ENCODE measurements around the gene C16orf92. TPM values are rescaled to one million over a fixed set of nuclear protein-coding genes. Genes with fewer than 3 reads are reported as not detected.
A peak's percentile ranks its signal among the peaks of the same experiment; 100 is the strongest.

Gene C16orf92
- total RNA-seq, 1 donor from 2014 or later, result not detected

GRCh38 chr16:30051518-30051917 is 28.5 kb downstream of the C16orf92 start:
- no peak for DNase-seq (ENCODE audit: low spot score)

GRCh38 chr16:30052671-30053372 is 29.8 kb downstream of the C16orf92 start:
- H3K4me3 Mint-ChIP-seq (ENCODE audit: unreplicated experiment), result peak overlapping the region; percentile 85
- no peak for TF ChIP-seq CTCF (IDR thresholded peaks at IDR 0.05)
- H3K27me3 Mint-ChIP-seq (ENCODE audit: low read depth), result no peaks in the 10 kb centered on the region
- H3K27ac Mint-ChIP-seq (ENCODE audit: unreplicated experiment), result peak overlapping the region; percentile 74
- no peaks in the 10 kb centered on the region for H3K9me3 Mint-ChIP-seq (ENCODE audit: low read depth)
- H3K36me3 Mint-ChIP-seq (ENCODE audit: low read depth), result no peaks in the 10 kb centered on the region
- peaks cover 22% of the 10 kb centered on the region for H3K4me1 Mint-ChIP-seq (ENCODE audit: low read depth)
- DNase-seq (ENCODE audit: low spot score), result peak; percentile 97

More at GRCh38 chr16:30051518-30051917, 28.5 kb downstream of the C16orf92 start:
- Mint-ChIP-seq H3K27ac (ENCODE audit: unreplicated experiment) (peak overlapping the region; percentile 98), H3K36me3 (ENCODE audit: low read depth) (no peaks in the 10 kb centered on the region), H3K4me3 (ENCODE audit: unreplicated experiment) (peak overlapping the region; percentile 61), H3K27me3 (ENCODE audit: low read depth) (no peaks in the 10 kb centered on the region), H3K4me1 (ENCODE audit: low read depth) (peaks cover 22% of the 10 kb centered on the region), H3K9me3 (ENCODE audit: low read depth) (no peaks in the 10 kb centered on the region)
- no peak for TF ChIP-seq CTCF (IDR thresholded peaks at IDR 0.05)

- no peak for DNase-seq (ENCODE audit: low spot score)
- Mint-ChIP-seq H3K27ac (ENCODE audit: unreplicated experiment) (peak overlapping the region; percentile 86), H3K4me3 (ENCODE audit: unreplicated experiment) (peak overlapping the region; percentile 85), H3K27me3 (ENCODE audit: low read depth) (no peaks in the 10 kb centered on the region), H3K36me3 (ENCODE audit: low read depth) (no peaks in the 10 kb centered on the region), H3K4me1 (ENCODE audit: low read depth) (peaks cover 22% of the 10 kb centered on the region), H3K9me3 (ENCODE audit: low read depth) (no peaks in the 10 kb centered on the region)
- TF ChIP-seq CTCF (IDR thresholded peaks at IDR 0.05), result no peak
Observed at GRCh38 chr16:30053376-30054015, 30.5 kb downstream of the C16orf92 start.

- no peak for DNase-seq (ENCODE audit: low spot score)
- Mint-ChIP-seq H3K4me1 (ENCODE audit: low read depth) (peaks cover 22% of the 10 kb centered on the region), H3K9me3 (ENCODE audit: low read depth) (no peaks in the 10 kb centered on the region), H3K4me3 (ENCODE audit: unreplicated experiment) (peak overlapping the region; percentile 36), H3K27ac (ENCODE audit: unreplicated experiment) (no peak overlapping the region), H3K27me3 (ENCODE audit: low read depth) (no peaks in the 10 kb centered on the region), H3K36me3 (ENCODE audit: low read depth) (no peaks in the 10 kb centered on the region)
- TF ChIP-seq CTCF (IDR thresholded peaks at IDR 0.05), result no peak
Observed at GRCh38 chr16:30054451-30054850, 31.5 kb downstream of the C16orf92 start.

- no peaks in the 10 kb centered on the region for H3K36me3 Mint-ChIP-seq (ENCODE audit: low read depth)
- no peak for DNase-seq (ENCODE audit: low spot score)
- TF ChIP-seq CTCF (IDR thresholded peaks at IDR 0.05), result peak; percentile 63
- H3K4me3 Mint-ChIP-seq (ENCODE audit: unreplicated experiment), result no peak overlapping the region
- peaks cover 22% of the 10 kb centered on the region for H3K4me1 Mint-ChIP-seq (ENCODE audit: low read depth)
- no peak overlapping the region for H3K27ac Mint-ChIP-seq (ENCODE audit: unreplicated experiment)
- H3K27me3 Mint-ChIP-seq (ENCODE audit: low read depth), result no peaks in the 10 kb centered on the region
- no peaks in the 10 kb centered on the region for H3K9me3 Mint-ChIP-seq (ENCODE audit: low read depth)
Observed at GRCh38 chr16:30054959-30055553, 32.1 kb downstream of the C16orf92 start.

Measured in chondrocyte (in vitro differentiated cells).